ENCODE data around the gene VDAC1.
"Not testable (repeated sequence)": the region's sequence is repeated elsewhere in the genome, so short reads cannot be mapped to it uniquely, and the experiment has no call there.

VDAC1 gene

GRCh38 chr5:133968204-133968980, 36.4 kb downstream of the VDAC1 start, which contains the start of gene C5orf15:
Gene C5orf15, minus strand, starts transcription at chr5:133968625. Its CDS starts 41 bp downstream, at chr5:133968584.
- peak; percentile 76 to 82 for DNase-seq (ENCODE audit: low read depth in 1 of 2, low spot score in 1 of 2)

GRCh38 chr5:133967698-133968203, 37.0 kb downstream of the VDAC1 start:
- no peak for DNase-seq (ENCODE audit: low read depth in 1 of 2, low spot score in 1 of 2)

- no peak for DNase-seq (ENCODE audit: low read depth in 1 of 2, low spot score in 1 of 2)
Measured at GRCh38 chr5:133967124-133967523, 37.7 kb downstream of the VDAC1 start.

- no peak for DNase-seq (ENCODE audit: low read depth in 1 of 2, low spot score in 1 of 2)
Measured at GRCh38 chr5:133966090-133966489, 38.7 kb downstream of the VDAC1 start.

GRCh38 chr5:133963493-133964128, 41.2 kb downstream of the VDAC1 start:
- no peak for DNase-seq (ENCODE audit: low read depth in 1 of 2, low spot score in 1 of 2)

- DNase-seq (ENCODE audit: low read depth in 1 of 2, low spot score in 1 of 2), result no peak
Measured at GRCh38 chr5:133962801-133963476, 41.8 kb downstream of the VDAC1 start.

- no peak for DNase-seq (ENCODE audit: low read depth in 1 of 2, low spot score in 1 of 2)
Measured at GRCh38 chr5:133962131-133962530, 42.6 kb downstream of the VDAC1 start.

GRCh38 chr5:133959643-133960042, 45.1 kb downstream of the VDAC1 start:
- no peak for DNase-seq (ENCODE audit: low read depth in 1 of 2, low spot score in 1 of 2)

GRCh38 chr5:133957591-133957990, 47.2 kb downstream of the VDAC1 start:
- no peak for DNase-seq (ENCODE audit: low read depth in 1 of 2, low spot score in 1 of 2)

- no peak for DNase-seq (ENCODE audit: low read depth in 1 of 2, low spot score in 1 of 2)
Measured at GRCh38 chr5:133957080-133957479, 47.7 kb downstream of the VDAC1 start.

GRCh38 chr5:133956196-133956595, 48.6 kb downstream of the VDAC1 start:
- DNase-seq (ENCODE audit: low read depth in 1 of 2, low spot score in 1 of 2), result not testable (repeated sequence)

GRCh38 chr5:133953568-133954145, 51.1 kb downstream of the VDAC1 start:
- no peak for DNase-seq (ENCODE audit: low read depth in 1 of 2, low spot score in 1 of 2)

- no peak for DNase-seq (ENCODE audit: low read depth in 1 of 2, low spot score in 1 of 2)
Measured at GRCh38 chr5:133952729-133953567, 51.8 kb downstream of the VDAC1 start.

- DNase-seq (ENCODE audit: low read depth in 1 of 2, low spot score in 1 of 2), result no peak
Measured at GRCh38 chr5:133950821-133951612, 53.8 kb downstream of the VDAC1 start.

- DNase-seq (ENCODE audit: low read depth in 1 of 2, low spot score in 1 of 2), result no peak
Measured at GRCh38 chr5:133948721-133949120, 56.1 kb downstream of the VDAC1 start.

- no peak for DNase-seq (ENCODE audit: low read depth in 1 of 2, low spot score in 1 of 2)
Measured at GRCh38 chr5:133947431-133947841, 57.3 kb downstream of the VDAC1 start.

- no peak for DNase-seq (ENCODE audit: low read depth in 1 of 2, low spot score in 1 of 2)
Measured at GRCh38 chr5:133945568-133945967, 59.2 kb downstream of the VDAC1 start.

- peak in 1 of 2 donors; percentile 9 for DNase-seq (ENCODE audit: low read depth in 1 of 2, low spot score in 1 of 2)
Measured at GRCh38 chr5:133944263-133945185, 60.3 kb downstream of the VDAC1 start.

- DNase-seq (ENCODE audit: low read depth in 1 of 2, low spot score in 1 of 2), result no peak
Measured at GRCh38 chr5:133943475-133943817, 61.3 kb downstream of the VDAC1 start.

All from activated T-helper 1 cell treated with anti-CD3 and anti-CD28 coated beads, Interleukin-2, amount 50 U/mL, for 16 hours (primary cell).